Heart right ventricle (tissue), 16 donors: ENCODE measurements around the gene USP31. TPM values are rescaled to one million over a fixed set of nuclear protein-coding genes. Genes with fewer than 3 reads are reported as not detected.

ENCODE experiments used
- ATAC-seq, 8 donors: fragments of 200-7000 bp; cut with Tn5 transposase; one replicate each; pipeline ENCODE4 v1.9.1; 2020; ENCODE audit warnings: mild to moderate bottlenecking in 8 of 8, moderate library complexity in 8 of 8, moderate number of reproducible peaks in 1 of 8
- DNase-seq, 2 donors: peaks; one replicate each; pipeline ENCODE4 v3.0.0-alpha.2; 2020
- H3K27ac ChIP-seq, 10 donors: fragments of 200-600 bp; sonication (generic) in 2 of 10; one replicate each; pipeline versions ENCODE4 v1.5.0 to v1.8.0; 2020 to 2022; ENCODE audit warnings: mild to moderate bottlenecking in 3 of 10
- H3K27me3 ChIP-seq, 7 donors: fragments of 200-600 bp; one replicate each; pipeline ENCODE4 v1.8.0; 2021 to 2022; ENCODE audit warnings: mild to moderate bottlenecking in 2 of 7
- H3K36me3 ChIP-seq, 9 donors: fragments of 200-600 bp; sonication (generic) in 1 of 9; one replicate each; pipeline versions ENCODE4 v1.5.0 to v1.8.0; 2020 to 2022; ENCODE audit warnings: mild to moderate bottlenecking in 2 of 9
- H3K4me1 ChIP-seq, 9 donors: fragments of 200-600 bp; sonication (generic) in 1 of 9; one replicate each; pipeline versions ENCODE4 v1.5.0 to v1.8.0; 2020 to 2022; ENCODE audit warnings: mild to moderate bottlenecking in 4 of 9
- H3K4me3 ChIP-seq, 10 donors: fragments of 200-600 bp; sonication (generic) in 2 of 10; one replicate each; pipeline versions ENCODE4 v1.5.0 to v1.8.0; 2020 to 2022; ENCODE audit warnings: mild to moderate bottlenecking in 7 of 10, moderate library complexity in 2 of 10
- H3K9me3 ChIP-seq, 11 donors: fragments of 200-600 bp in 10 of 11; sonication (generic) in 2 of 11; one replicate each; pipeline versions ENCODE4 v1.5.0 to v1.8.0; 2013 to 2022; ENCODE audit warnings: mild to moderate bottlenecking in 2 of 11, control low read depth in 1 of 11, moderate library complexity in 1 of 11
- CTCF ChIP-seq, 9 donors: fragments of 200-600 bp; sonication (generic) in 2 of 9; IDR thresholded peaks; one replicate each; pipeline versions ENCODE4 v1.5.0 to v1.8.0; 2021 to 2022; ENCODE audit warnings: antibody characterized with exemption in 9 of 9, mild to moderate bottlenecking in 5 of 9, moderate library complexity in 1 of 9
- WGBS, 2 donors: extraction: QIAGEN DNeasy Blood & Tissue Kit; methylation state at CpG; one replicate each; pipeline ENCODE4 v1.1.7; 2013; ENCODE audit warnings: inconsistent platforms in 1 of 2; 5-methylcytosine and 5-hydroxymethylcytosine counted together
- intact Hi-C, 10 donors: fragments of 100-400 bp; cut with DNase I; formaldehyde crosslinking; loops; one replicate each; pipeline versions ENCODE4 v1.11.1 to v1.14.2; 2022
- polyA plus RNA-seq, 2 donors: library from polyadenylated mRNA; stranded (reverse); fragments of 200-250 nt; gene quantifications; one replicate each; pipeline ENCODE4 v1.2.3, GENCODE V29; 2013
- total RNA-seq, 10 donors: library from RNA; stranded (reverse); fragmentation: NEBNext Ultra II Directional in 3 of 10; extraction: Animal tissue kit (Norgen Biotek cat#: 25700) in 3 of 10; gene quantifications; one replicate each; pipeline versions ENCODE4 v1.2.1 to v1.2.4, GENCODE V29; 2021 to 2023
- donor health status: Arrhythmogenic right ventricular cardiomyopathy.
- donor health status: ischemic (EF 13 %, LVEDD 7.1; RV severe dilation, severe dysfunction).
- donor health status: healthy with polysubstance abuse.
- donor health status: DM: no; HTN: yes; CAD: no.
- donor health status: DM: no; HTN: no; CAD: no.
- donor health status: ischemic (EF 25% LVEDD 6.9; RV normal size, moderate dysfunction).
- donor health status: ischemic (EF 25% LVEDD 5.7; RV mildly dilated, moderate dysfunction).
- donor health status: healthy.
- donor health status: DM: yes; HTN: yes; CAD: no.
- donor health status: Ischemic cardiomyopathy.
- donor health status: ischemic (EF 35%, LVEDD 5.7; RV mildly dilated, moderate dysfunction).
- donor health status: nonischemic (EF 11% LVEDD 7.7; RV severe dilation, severe dysfunction).
- donor health status: DM: yes; HTN: yes; CAD: no.
- donor health status: PGD.
- donor health status: ischemic (EF 29% LVEDD 5.4; RV normal size, mild dysfunction).
- donor health status: nonischemic (EF 23%, LVEDD 6.1; RV moderate dilation, normal function).

The USP31 gene
- total and polyA plus RNA-seq, 12 donors = 8.9 to 32.1 (median 22.4) TPM

- Histone ChIP-seq H3K27me3 (no peaks in the 10 kb centered on the region), H3K4me1 (peaks cover 0 to 43% (median 0%) of the 10 kb centered on the region in 9 donors), H3K4me3 (no peak overlapping the region), H3K9me3 (no peaks in the 10 kb centered on the region), H3K36me3 (peaks cover 0 to 89% (median 10%) of the 10 kb centered on the region in 9 donors), H3K27ac (no peak overlapping the region)
- no peak for DNase-seq
- intact Hi-C loops = loop anchor here in 2 of 10 donors (5.0 to 10.0 kb wide), 3 partner anchors 56 to 349 kb away; partner anchors contain the start of gene USP31 (in 1 of the 2)
- ATAC-seq = no peak
- no peak for TF ChIP-seq CTCF (IDR thresholded peaks at IDR 0.05)
- WGBS, 2 donors = 88 to 91% methylated on average over 3 of the region's 3 CpGs
Observed at GRCh38 chr16:23085949-23086348, 63.3 kb downstream of the USP31 start.

GRCh38 chr16:23082161-23082788, 67.0 kb downstream of the USP31 start:
- intact Hi-C loops = loop anchor here in 3 of 10 donors (5.0 to 10.0 kb wide), 3 partner anchors 50 to 353 kb away; partner anchors contain the start of gene USP31 (in 1 of the 3)
- H3K27ac ChIP-seq = peak overlapping the region in 4 of 10 donors; percentile 6 to 58 (median 36)

GRCh38 chr16:23081675-23082119, 67.6 kb downstream of the USP31 start:
- intact Hi-C loops = loop anchor here in 3 of 10 donors (5.0 to 10.0 kb wide), 3 partner anchors 51 to 353 kb away; partner anchors contain the start of gene USP31 (in 1 of the 3)
- 79 to 80% methylated on average over 6 of the region's 6 CpGs for WGBS, 2 donors
- H3K4me3 ChIP-seq = no peak overlapping the region
- ATAC-seq = peak in 6 of 8 donors; percentile 19 to 80 (median 58)
- H3K9me3 ChIP-seq = no peaks in the 10 kb centered on the region
- no peak for DNase-seq
- no peaks in the 10 kb centered on the region for H3K27me3 ChIP-seq
- peaks cover 0 to 41% (median 8%) of the 10 kb centered on the region in 9 donors for H3K4me1 ChIP-seq
- H3K36me3 ChIP-seq = peaks cover 0 to 97% (median 10%) of the 10 kb centered on the region in 9 donors
- TF ChIP-seq CTCF (IDR thresholded peaks at IDR 0.05) = no peak
- peak overlapping the region in 2 of 10 donors; percentile 22 to 51 for H3K27ac ChIP-seq

More at GRCh38 chr16:23082161-23082788, 67.0 kb downstream of the USP31 start:
- 66 to 75% methylated on average over 9 of the region's 9 CpGs for WGBS, 2 donors
- TF ChIP-seq CTCF (IDR thresholded peaks at IDR 0.05) = peak in 1 of 9 donors; percentile 18
- no peak overlapping the region for H3K4me3 ChIP-seq
- DNase-seq = peak in 1 of 2 donors; percentile 38
- no peaks in the 10 kb centered on the region for H3K27me3 ChIP-seq
- ATAC-seq = peak; percentile 53 to 87 (median 78)
- no peaks in the 10 kb centered on the region for H3K9me3 ChIP-seq
- H3K36me3 ChIP-seq = peaks cover 0 to 97% (median 10%) of the 10 kb centered on the region in 9 donors
- peaks cover 0 to 41% (median 8%) of the 10 kb centered on the region in 9 donors for H3K4me1 ChIP-seq

- ATAC-seq = no peak
- Histone ChIP-seq H3K4me3 (no peak overlapping the region), H3K4me1 (peaks cover 0 to 41% (median 8%) of the 10 kb centered on the region in 9 donors), H3K27me3 (no peaks in the 10 kb centered on the region), H3K9me3 (no peaks in the 10 kb centered on the region), H3K27ac (no peak overlapping the region), H3K36me3 (peaks cover 0 to 96% (median 10%) of the 10 kb centered on the region in 9 donors)
- no peak for DNase-seq
- TF ChIP-seq CTCF (IDR thresholded peaks at IDR 0.05) = no peak
- intact Hi-C loops = loop anchor here in 3 of 10 donors (5.0 to 10.0 kb wide), 3 partner anchors 52 to 354 kb away; partner anchors contain the start of gene USP31 (in 1 of the 3)
- 92 to 94% methylated on average over 3 of the region's 3 CpGs for WGBS, 2 donors
Observed at GRCh38 chr16:23080747-23081146, 68.5 kb downstream of the USP31 start.
